Activated CD4-positive, alpha-beta T cell treated with anti-CD3 and anti-CD28 coated beads, Interleukin-2, amount 50 U/mL, for 4 hours (primary cell): ENCODE results near the gene AQP6.
"Not testable (repeated sequence)": the region's sequence is repeated elsewhere in the genome, so short reads cannot be mapped to it uniquely, and the experiment has no call there.

ENCODE experiments used
- DNase-seq, 2 experiments: peaks; one replicate each; pipeline ENCODE4 v3.0.0-alpha.2; 2020

AQP6 gene

GRCh38 chr12:49971141-49971540 lies 1.6 kb upstream of the AQP6 start:
- DNase-seq = no peak

GRCh38 chr12:49972129-49972528 lies 618 bp upstream of the AQP6 start:
- no peak for DNase-seq

DNA sequence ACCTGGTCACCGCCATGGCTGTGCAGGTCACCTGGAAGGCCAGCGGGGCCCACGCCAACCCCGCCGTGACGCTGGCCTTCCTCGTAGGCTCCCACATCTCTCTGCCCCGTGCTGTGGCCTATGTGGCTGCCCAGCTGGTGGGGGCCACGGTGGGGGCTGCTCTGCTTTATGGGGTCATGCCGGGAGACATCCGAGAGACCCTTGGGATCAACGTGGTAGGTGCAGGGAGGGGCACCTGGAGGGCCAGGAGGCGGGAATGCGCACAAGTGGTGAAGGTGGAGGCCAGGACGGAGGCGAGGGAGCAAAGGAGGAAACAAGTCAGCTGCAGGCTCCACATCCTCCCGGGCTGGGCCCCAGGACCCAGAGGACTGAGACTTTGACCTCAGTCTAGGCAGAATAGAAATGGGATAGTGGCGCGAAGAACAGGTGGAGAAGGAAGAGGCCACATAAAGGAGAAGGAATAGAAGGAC lies 649 bp downstream of the AQP6 start:
- no peak for DNase-seq

DNA sequence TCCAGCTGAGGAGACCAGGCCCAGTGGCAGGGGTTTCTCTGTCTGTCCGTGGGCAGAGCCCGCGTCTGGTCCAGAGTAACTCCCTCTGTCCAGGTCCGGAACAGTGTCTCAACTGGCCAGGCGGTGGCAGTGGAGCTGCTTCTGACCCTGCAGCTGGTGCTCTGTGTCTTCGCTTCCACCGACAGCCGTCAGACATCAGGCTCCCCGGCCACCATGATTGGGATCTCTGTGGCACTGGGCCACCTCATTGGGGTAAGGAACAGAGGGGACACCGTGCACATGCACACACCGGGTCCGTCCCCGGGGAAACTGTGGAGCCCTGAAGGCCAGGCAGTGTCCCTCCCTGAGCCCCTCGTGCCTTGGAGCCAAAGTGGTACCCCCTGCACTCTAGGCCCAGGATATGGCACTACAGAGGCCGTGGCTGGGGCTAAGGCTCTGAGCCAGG lies 1.5 kb downstream of the AQP6 start:
- no peak for DNase-seq

DNA sequence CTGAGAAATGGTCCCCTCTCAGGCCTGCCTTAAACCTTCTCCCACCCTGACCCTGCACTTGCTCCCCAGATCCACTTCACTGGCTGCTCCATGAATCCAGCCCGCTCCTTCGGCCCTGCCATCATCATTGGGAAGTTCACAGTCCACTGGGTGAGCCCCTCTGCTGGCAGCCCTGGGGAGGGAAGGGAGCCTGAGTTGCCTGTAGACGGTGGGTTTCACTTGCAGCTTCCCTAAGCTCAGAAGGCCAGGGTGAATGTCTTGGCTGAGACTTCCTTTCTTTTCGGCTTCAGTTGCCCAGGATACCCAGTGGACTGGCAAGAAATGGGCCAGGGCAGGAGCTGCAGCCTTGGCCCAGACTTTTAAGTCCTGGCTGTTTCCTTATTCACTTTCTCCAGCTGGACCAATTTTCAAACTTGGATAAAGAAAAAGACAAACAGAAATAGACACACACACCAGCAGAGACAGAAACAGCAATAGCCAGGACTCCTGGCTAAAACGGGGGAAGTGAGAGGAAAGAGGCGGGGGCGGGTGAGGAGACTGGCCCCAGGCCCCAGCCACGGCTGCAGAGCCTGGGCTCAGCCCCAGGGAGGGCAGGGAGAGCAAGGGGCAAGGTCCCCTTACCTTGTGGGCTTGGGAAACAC lies 2.0 kb downstream of the AQP6 start:
- DNase-seq = no peak

DNA sequence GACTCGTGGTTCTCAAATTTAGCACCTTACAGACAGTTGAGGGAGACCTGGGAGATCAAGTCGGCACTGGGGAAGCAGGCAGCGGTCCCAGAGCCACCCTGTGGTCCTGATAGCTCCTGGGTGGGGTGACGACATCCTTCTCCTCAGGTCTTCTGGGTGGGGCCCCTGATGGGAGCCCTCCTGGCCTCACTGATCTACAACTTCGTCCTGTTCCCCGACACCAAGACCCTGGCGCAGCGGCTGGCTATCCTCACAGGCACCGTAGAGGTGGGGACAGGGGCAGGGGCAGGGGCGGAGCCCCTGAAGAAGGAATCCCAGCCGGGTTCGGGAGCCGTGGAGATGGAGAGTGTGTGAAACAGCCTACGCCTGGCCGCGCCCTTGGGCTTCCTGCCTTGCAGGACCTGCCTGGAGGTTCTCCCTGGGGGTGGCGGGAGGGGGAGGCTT lies 2.6 kb downstream of the AQP6 start:
- no peak for DNase-seq

- DNase-seq = no peak
Observed at GRCh38 chr12:49976557-49976956, 3.8 kb downstream of the AQP6 start.

GRCh38 chr12:49978125-49978524 lies 5.4 kb downstream of the AQP6 start:
- no peak for DNase-seq

- DNase-seq = no peak
Observed at GRCh38 chr12:49979016-49979586, 6.4 kb downstream of the AQP6 start.

DNA sequence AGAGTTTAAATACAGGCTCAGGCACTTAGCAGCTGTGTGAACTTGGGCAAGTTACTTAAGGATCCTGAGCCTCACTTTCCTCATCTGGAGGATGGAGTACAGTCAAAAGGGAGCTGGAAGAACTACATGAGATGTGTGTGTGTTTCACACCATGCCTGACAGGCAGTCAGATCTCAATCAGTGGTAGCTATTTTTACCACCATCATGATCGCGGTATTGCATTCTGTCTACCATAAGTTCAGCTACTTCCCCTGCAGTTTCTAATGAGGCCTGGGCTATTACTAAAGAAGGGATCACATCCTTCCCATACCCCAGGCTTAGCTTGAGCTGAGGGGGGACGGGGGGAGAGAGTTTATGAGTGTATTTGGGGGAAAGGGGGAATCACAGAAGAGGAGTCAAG lies 7.0 kb downstream of the AQP6 start:
- DNase-seq = no peak

DNA sequence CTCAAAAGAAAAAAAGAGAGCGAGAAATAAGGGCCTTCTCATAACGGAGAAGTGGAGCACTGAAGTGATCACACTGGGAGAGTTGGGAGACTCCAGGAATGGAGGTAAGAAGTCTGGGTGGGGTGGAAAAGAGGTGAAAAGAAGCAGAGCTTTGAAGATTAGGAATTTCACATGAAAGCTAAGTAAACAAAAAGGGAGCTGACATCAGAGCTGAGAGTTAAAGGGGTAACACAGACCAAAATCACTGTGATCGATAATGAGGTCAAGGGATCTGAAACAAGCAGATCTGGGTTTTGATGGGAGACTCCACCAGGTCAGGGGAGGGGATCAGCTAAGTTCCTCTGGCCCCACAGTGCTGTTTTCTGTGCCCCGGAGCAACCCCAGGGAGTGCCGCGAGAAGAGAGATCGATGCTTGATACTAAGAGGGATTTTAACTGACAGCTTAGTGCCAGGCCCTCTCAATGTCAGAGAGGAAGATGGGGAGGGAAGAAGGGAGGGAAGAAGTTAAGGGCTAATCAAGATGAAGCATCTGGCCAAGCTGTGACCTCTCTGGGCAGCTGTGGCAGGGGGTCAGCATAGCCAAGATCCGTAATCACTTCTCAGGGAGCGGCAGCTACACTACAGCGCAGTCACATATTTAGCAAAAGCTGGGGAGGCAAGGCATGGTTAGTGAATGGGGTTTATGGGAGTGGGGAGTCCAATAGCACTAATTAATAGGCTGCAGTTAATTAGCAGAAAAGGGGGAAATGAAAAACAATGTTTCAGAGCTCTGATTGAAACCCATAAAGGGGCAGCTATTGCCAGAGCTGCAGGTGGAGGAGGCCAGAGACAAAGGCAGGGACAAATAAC lies 8.0 kb downstream of the AQP6 start:
- DNase-seq = no peak

DNA sequence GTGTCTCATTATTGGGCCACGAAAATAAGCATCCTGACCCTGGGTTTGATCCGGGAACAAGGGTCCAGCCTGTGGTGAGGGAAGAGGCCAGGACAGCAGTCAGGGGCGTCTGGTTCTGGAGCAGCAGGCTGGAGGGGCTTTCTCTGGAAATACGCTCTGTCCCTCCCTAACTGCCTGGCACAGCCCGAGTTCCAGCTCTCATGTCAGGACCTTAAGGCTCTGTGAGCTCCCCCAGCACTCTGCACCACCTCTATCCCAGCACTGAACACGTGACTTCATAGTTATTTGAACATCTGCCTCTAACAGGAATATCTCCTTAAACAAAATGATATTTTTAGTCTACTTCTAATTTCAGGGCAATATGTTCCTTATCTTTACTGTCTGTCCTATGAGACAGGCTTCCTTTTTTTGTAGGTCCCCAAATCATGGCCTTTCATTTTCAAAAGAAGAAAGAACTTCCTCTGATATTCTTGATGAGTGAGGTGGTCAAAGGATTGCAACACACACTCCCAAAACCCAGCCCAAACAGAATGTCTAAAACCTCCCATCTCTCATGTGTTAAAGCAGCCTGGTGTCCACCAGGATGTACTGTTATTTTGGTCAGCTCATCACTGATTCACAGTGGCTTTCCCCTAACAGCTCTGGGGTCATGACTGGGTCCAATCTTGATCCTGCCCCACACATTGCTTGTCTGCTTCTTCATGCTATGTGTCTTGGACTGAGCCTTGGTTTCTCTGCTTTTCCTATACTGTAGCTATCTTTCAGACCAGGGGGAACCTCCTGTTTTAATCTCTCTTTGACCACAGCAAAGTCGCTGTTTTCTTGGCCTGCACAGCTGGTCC lies 9.7 kb downstream of the AQP6 start:
- no peak for DNase-seq

DNA sequence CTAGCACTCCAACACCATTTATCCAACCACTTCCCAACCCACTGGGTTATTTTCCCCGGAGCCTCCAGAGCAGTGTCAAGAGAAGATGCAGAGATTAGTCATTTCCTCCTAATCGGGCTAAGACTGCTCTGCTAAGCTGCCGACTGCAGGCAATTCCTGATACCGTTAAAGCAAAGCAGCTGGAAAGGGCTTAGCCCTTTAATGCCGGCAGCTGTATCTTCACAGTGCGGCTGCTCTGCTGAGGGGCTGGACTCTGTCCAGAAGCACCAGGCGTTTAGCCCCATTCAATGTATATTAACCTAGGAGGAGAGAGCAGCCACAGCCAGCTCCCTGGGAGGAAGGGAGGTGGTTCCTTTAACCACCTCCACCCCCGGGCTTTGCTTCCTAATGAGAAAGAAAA lies 11.1 kb downstream of the AQP6 start:
- no peak for DNase-seq

GRCh38 chr12:49984476-49985359 lies 12.0 kb downstream of the AQP6 start:
- DNase-seq = no peak

DNA sequence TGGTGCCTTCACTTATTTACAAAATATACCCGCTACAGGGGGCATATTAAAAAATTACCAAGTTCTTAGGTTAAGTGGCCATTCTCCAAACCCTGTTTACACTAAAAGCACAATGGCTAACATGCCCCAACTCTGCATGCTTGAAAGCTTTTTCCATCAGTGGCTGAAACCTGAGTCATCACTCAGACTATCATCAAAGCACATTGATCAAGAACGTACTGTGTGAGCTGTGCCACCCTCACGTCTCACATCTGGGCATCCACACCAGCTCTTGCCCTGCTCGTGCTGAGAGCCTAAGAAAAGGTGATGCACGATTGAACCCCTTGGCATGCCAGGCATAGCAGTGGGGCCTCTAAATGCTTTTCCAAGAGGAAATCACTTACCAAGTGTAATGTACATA lies 13.2 kb downstream of the AQP6 start:
- no peak for DNase-seq

DNA sequence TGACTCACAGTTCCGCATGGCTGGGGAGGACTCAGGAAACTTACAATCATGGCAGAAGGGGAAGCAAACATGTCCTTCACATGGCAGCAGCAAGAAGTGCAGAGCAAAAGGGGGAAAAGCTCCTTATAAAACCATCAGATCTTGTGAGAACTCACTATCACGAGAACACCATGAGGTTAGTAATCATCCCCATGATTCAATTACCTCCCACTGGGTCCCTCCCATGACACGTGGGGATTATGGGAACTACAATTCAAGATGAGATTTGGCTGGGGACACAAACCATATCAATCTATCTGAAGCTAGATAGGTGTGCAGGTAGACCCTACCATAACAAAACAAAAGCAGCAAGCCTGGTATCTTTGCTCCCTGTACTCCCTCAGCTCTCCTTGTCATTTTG lies 13.7 kb downstream of the AQP6 start:
- not testable (repeated sequence) for DNase-seq

GRCh38 chr12:49987625-49988303 lies 15.0 kb downstream of the AQP6 start:
- DNase-seq = no peak

- DNase-seq = not testable (repeated sequence)
Observed at GRCh38 chr12:49989400-49989799, 16.7 kb downstream of the AQP6 start.

GRCh38 chr12:49990273-49990672 lies 17.5 kb downstream of the AQP6 start:
- no peak for DNase-seq

DNA sequence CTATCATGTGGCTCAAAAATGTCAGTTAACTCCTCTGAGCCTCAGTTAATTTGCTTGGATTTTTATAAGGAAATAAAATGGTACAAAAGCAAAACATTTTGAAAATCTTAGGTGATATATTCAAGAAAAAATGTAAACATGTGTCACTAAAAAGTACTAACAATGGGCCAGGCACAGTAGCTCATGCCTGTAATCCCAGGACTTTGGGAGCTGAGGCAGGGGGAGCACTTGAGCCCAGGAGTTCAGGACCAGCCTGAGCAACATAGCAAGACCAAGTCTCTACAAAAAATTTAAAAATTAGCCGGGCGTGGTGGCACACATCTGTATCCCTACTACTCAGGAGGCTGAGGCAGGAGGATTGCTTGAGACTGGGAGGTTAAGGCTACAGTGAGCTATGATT lies 25.7 kb downstream of the AQP6 start:
- DNase-seq = no peak

GRCh38 chr12:50003595-50003994 lies 30.8 kb downstream of the AQP6 start:
- no peak for DNase-seq
